Measurements from ENCODE around the gene TECPR2. TPM values are rescaled to one million over a fixed set of nuclear protein-coding genes. Genes with fewer than 3 reads are reported as not detected.

Gene TECPR2
- total RNA-seq, 1 experiment from 2014 or later: 21.3 TPM

DNA sequence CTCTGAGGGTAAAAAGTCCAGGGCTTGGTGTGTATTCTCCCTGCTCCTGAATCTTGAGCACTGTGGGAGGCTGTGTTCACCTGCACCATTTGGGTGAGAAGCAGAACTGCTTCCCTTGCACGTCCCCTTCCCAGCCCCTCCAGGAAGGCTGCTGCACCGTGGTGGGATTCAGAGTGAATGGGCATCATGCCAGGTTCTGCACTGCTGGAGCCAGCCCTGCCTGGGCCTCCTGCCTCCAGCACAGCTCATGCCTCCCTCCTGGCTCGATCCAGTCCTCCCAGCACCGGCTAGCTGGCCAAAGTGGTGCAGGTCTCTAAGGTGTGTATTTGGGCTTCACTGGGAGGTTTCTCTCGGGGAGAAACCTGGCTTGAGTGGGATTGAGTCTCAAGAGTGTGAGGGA, 92.0 kb downstream of the TECPR2 start:
- no peaks in the 10 kb centered on the region for H3K27me3 Mint-ChIP-seq (ENCODE audit: low read depth)
- no peak for ATAC-seq
- H3K4me1 Mint-ChIP-seq: no peaks in the 10 kb centered on the region
- H3K36me3 Mint-ChIP-seq: peaks cover 14% of the 10 kb centered on the region
- TF ChIP-seq TEAD4 (CRISPR knock-in tag; IDR thresholded peaks at IDR 0.05) (no peak), GRHL2 (CRISPR knock-in tag; IDR thresholded peaks at IDR 0.05; ENCODE audit: insufficient replicate concordance, severe bottlenecking) (no peak), ZNF671 (CRISPR knock-in tag; IDR thresholded peaks at IDR 0.05) (no peak), CREM (CRISPR knock-in tag; IDR thresholded peaks at IDR 0.05) (no peak), EMX1 (CRISPR knock-in tag; IDR thresholded peaks at IDR 0.05) (no peak), TEAD1 (CRISPR knock-in tag; IDR thresholded peaks at IDR 0.05) (no peak), ZNF138 (CRISPR knock-in tag; conservative IDR thresholded peaks at IDR 0.05) (no peak), TCF7 (CRISPR knock-in tag; IDR thresholded peaks at IDR 0.05; ENCODE audit: low read depth) (no peak), ZNF263 (CRISPR knock-in tag; IDR thresholded peaks at IDR 0.05; ENCODE audit: low read depth) (no peak), NFYB (CRISPR knock-in tag; conservative IDR thresholded peaks at IDR 0.05; ENCODE audit: low read depth) (no peak), ZNF121 (CRISPR knock-in tag; IDR thresholded peaks at IDR 0.05) (no peak), GABPB1 (CRISPR knock-in tag; IDR thresholded peaks at IDR 0.05) (no peak), SOX15 (CRISPR knock-in tag; IDR thresholded peaks at IDR 0.05) (no peak)
- TF ChIP-seq, protein P1, sequence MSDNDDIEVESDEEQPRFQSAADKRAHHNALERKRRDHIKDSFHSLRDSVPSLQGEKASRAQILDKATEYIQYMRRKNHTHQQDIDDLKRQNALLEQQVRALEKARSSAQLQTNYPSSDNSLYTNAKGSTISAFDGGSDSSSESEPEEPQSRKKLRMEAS (CRISPR knock-in tag; IDR thresholded peaks at IDR 0.05): no peak
- TF ChIP-seq, protein P2, sequence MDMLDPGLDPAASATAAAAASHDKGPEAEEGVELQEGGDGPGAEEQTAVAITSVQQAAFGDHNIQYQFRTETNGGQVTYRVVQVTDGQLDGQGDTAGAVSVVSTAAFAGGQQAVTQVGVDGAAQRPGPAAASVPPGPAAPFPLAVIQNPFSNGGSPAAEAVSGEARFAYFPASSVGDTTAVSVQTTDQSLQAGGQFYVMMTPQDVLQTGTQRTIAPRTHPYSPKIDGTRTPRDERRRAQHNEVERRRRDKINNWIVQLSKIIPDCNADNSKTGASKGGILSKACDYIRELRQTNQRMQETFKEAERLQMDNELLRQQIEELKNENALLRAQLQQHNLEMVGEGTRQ (CRISPR knock-in tag; IDR thresholded peaks at IDR 0.05): no peak
- TF ChIP-seq, protein P3, sequence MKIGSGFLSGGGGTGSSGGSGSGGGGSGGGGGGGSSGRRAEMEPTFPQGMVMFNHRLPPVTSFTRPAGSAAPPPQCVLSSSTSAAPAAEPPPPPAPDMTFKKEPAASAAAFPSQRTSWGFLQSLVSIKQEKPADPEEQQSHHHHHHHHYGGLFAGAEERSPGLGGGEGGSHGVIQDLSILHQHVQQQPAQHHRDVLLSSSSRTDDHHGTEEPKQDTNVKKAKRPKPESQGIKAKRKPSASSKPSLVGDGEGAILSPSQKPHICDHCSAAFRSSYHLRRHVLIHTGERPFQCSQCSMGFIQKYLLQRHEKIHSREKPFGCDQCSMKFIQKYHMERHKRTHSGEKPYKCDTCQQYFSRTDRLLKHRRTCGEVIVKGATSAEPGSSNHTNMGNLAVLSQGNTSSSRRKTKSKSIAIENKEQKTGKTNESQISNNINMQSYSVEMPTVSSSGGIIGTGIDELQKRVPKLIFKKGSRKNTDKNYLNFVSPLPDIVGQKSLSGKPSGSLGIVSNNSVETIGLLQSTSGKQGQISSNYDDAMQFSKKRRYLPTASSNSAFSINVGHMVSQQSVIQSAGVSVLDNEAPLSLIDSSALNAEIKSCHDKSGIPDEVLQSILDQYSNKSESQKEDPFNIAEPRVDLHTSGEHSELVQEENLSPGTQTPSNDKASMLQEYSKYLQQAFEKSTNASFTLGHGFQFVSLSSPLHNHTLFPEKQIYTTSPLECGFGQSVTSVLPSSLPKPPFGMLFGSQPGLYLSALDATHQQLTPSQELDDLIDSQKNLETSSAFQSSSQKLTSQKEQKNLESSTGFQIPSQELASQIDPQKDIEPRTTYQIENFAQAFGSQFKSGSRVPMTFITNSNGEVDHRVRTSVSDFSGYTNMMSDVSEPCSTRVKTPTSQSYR (CRISPR knock-in tag; IDR thresholded peaks at IDR 0.05): no peak
- TF ChIP-seq, protein P4, sequence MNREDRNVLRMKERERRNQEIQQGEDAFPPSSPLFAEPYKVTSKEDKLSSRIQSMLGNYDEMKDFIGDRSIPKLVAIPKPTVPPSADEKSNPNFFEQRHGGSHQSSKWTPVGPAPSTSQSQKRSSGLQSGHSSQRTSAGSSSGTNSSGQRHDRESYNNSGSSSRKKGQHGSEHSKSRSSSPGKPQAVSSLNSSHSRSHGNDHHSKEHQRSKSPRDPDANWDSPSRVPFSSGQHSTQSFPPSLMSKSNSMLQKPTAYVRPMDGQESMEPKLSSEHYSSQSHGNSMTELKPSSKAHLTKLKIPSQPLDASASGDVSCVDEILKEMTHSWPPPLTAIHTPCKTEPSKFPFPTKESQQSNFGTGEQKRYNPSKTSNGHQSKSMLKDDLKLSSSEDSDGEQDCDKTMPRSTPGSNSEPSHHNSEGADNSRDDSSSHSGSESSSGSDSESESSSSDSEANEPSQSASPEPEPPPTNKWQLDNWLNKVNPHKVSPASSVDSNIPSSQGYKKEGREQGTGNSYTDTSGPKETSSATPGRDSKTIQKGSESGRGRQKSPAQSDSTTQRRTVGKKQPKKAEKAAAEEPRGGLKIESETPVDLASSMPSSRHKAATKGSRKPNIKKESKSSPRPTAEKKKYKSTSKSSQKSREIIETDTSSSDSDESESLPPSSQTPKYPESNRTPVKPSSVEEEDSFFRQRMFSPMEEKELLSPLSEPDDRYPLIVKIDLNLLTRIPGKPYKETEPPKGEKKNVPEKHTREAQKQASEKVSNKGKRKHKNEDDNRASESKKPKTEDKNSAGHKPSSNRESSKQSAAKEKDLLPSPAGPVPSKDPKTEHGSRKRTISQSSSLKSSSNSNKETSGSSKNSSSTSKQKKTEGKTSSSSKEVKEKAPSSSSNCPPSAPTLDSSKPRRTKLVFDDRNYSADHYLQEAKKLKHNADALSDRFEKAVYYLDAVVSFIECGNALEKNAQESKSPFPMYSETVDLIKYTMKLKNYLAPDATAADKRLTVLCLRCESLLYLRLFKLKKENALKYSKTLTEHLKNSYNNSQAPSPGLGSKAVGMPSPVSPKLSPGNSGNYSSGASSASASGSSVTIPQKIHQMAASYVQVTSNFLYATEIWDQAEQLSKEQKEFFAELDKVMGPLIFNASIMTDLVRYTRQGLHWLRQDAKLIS (CRISPR knock-in tag; IDR thresholded peaks at IDR 0.05; ENCODE audit: borderline replicate concordance): no peak
- TF ChIP-seq, protein P5, sequence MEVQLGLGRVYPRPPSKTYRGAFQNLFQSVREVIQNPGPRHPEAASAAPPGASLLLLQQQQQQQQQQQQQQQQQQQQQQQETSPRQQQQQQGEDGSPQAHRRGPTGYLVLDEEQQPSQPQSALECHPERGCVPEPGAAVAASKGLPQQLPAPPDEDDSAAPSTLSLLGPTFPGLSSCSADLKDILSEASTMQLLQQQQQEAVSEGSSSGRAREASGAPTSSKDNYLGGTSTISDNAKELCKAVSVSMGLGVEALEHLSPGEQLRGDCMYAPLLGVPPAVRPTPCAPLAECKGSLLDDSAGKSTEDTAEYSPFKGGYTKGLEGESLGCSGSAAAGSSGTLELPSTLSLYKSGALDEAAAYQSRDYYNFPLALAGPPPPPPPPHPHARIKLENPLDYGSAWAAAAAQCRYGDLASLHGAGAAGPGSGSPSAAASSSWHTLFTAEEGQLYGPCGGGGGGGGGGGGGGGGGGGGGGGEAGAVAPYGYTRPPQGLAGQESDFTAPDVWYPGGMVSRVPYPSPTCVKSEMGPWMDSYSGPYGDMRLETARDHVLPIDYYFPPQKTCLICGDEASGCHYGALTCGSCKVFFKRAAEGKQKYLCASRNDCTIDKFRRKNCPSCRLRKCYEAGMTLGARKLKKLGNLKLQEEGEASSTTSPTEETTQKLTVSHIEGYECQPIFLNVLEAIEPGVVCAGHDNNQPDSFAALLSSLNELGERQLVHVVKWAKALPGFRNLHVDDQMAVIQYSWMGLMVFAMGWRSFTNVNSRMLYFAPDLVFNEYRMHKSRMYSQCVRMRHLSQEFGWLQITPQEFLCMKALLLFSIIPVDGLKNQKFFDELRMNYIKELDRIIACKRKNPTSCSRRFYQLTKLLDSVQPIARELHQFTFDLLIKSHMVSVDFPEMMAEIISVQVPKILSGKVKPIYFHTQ (CRISPR knock-in tag; IDR thresholded peaks at IDR 0.05): no peak
- TF ChIP-seq, protein P6, sequence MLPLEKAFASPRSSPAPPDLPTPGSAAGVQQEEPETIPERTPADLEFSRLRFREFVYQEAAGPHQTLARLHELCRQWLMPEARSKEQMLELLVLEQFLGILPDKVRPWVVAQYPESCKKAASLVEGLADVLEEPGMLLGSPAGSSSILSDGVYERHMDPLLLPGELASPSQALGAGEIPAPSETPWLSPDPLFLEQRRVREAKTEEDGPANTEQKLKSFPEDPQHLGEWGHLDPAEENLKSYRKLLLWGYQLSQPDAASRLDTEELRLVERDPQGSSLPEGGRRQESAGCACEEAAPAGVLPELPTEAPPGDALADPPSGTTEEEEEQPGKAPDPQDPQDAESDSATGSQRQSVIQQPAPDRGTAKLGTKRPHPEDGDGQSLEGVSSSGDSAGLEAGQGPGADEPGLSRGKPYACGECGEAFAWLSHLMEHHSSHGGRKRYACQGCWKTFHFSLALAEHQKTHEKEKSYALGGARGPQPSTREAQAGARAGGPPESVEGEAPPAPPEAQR (CRISPR knock-in tag; IDR thresholded peaks at IDR 0.05): no peak
- TF ChIP-seq, protein P7, sequence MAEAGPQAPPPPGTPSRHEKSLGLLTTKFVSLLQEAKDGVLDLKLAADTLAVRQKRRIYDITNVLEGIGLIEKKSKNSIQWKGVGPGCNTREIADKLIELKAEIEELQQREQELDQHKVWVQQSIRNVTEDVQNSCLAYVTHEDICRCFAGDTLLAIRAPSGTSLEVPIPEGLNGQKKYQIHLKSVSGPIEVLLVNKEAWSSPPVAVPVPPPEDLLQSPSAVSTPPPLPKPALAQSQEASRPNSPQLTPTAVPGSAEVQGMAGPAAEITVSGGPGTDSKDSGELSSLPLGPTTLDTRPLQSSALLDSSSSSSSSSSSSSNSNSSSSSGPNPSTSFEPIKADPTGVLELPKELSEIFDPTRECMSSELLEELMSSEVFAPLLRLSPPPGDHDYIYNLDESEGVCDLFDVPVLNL (CRISPR knock-in tag; IDR thresholded peaks at IDR 0.05; ENCODE audit: borderline replicate concordance, low read depth): no peak
- peak overlapping the region; percentile 76; the same call in 1 of the 2 replicates for H3K27ac Mint-ChIP-seq
- POLR2A ChIA-PET: no interaction called here
- no peak overlapping the region for H3K4me3 Mint-ChIP-seq
- CTCF ChIA-PET: interaction anchor here (0.8 kb wide), 1 partner anchor 63 kb away, joined by 3 read pairs; no protein-coding TSS in a partner anchor
- DNase-seq (ENCODE audit: low spot score): no peak
- no peaks in the 10 kb centered on the region for H3K9me3 Mint-ChIP-seq
